GM12875 (cell line): ENCODE measurements around the gene SOHLH2.

Experiments used
- H3K4me3 ChIP-seq: one replicate; pipeline ENCODE4 v1.5.1; 2011; ENCODE audit warnings: low read depth, low read length, control low read depth
- CTCF ChIP-seq: IDR thresholded peaks from 2 replicates; pipeline ENCODE4 v1.5.1; 2011; ENCODE audit warnings: low read depth, mild to moderate bottlenecking, control low read depth, inconsistent platforms, low read length, moderate library complexity, borderline replicate concordance; ENCODE audit not compliant: insufficient read depth

SOHLH2 gene

GRCh38 chr13:36166046-36166445 is 48.3 kb downstream of the SOHLH2 start:
- no peak overlapping the region for H3K4me3 ChIP-seq
- TF ChIP-seq CTCF, result no peak

- TF ChIP-seq CTCF, result no peak
- H3K4me3 ChIP-seq, result no peak overlapping the region
These were observed 50.5 kb downstream of the SOHLH2 start for GRCh38 chr13:36163809-36164308.

GRCh38 chr13:36163286-36163685 is 51.1 kb downstream of the SOHLH2 start:
- H3K4me3 ChIP-seq, result no peak overlapping the region
- no peak for TF ChIP-seq CTCF

- no peak overlapping the region for H3K4me3 ChIP-seq
- no peak for TF ChIP-seq CTCF
These were observed 54.1 kb downstream of the SOHLH2 start for GRCh38 chr13:36160297-36160696.

- TF ChIP-seq CTCF, result no peak
These were observed 55.7 kb downstream of the SOHLH2 start for GRCh38 chr13:36158611-36159010.

GRCh38 chr13:36157480-36157879 is 56.9 kb downstream of the SOHLH2 start:
- no peak for TF ChIP-seq CTCF
- no peak overlapping the region for H3K4me3 ChIP-seq

More at GRCh38 chr13:36158611-36159010, 55.7 kb downstream of the SOHLH2 start:
- no peak overlapping the region for H3K4me3 ChIP-seq

GRCh38 chr13:36154567-36155291 is 59.6 kb downstream of the SOHLH2 start:
- TF ChIP-seq CTCF, result no peak
- no peak overlapping the region for H3K4me3 ChIP-seq
